ENCODE results near the gene RETREG1. TPM values are rescaled to one million over a fixed set of nuclear protein-coding genes. Genes with fewer than 3 reads are reported as not detected.

Gene RETREG1
- total and polyA plus RNA-seq, 2 of the 13 experiments (the other 11 are each of a cell fraction or from before 2014, with no cell fraction given), result 0.07 TPM; not detected in 1

DNA sequence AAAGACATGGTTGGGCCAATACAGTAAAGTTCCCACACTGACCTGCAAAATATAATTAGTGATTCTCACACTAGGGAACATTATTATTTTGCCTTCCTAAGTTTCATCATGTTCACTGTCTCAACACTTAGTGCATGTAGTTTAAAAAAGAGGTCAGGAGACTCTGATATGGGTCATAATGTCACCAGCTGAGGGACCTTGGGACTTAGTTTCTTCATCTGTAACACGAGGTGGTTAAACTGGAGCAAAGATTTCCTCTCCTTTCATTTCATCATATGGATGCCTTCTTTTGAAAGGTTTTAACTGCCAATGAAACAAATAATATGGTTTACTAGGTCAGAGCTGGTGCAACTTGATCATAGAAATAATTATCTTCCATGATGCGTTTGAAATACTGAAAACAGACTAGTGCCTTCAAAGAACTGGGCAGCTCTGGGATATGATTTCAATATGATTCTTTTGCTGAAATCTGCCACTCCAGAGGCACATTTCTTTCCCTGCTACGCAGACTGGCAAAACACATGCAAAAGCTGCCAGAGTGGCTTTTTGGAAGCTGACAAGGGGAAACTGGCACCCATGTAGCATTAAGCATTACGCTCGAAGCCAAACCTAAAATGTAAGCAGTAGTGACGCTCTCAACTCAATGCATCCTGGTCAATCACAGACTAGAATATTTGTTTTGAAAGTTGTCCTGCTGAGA lies 20.8 kb downstream of the RETREG1 start (continued):
- TF ChIP-seq, protein P1, sequence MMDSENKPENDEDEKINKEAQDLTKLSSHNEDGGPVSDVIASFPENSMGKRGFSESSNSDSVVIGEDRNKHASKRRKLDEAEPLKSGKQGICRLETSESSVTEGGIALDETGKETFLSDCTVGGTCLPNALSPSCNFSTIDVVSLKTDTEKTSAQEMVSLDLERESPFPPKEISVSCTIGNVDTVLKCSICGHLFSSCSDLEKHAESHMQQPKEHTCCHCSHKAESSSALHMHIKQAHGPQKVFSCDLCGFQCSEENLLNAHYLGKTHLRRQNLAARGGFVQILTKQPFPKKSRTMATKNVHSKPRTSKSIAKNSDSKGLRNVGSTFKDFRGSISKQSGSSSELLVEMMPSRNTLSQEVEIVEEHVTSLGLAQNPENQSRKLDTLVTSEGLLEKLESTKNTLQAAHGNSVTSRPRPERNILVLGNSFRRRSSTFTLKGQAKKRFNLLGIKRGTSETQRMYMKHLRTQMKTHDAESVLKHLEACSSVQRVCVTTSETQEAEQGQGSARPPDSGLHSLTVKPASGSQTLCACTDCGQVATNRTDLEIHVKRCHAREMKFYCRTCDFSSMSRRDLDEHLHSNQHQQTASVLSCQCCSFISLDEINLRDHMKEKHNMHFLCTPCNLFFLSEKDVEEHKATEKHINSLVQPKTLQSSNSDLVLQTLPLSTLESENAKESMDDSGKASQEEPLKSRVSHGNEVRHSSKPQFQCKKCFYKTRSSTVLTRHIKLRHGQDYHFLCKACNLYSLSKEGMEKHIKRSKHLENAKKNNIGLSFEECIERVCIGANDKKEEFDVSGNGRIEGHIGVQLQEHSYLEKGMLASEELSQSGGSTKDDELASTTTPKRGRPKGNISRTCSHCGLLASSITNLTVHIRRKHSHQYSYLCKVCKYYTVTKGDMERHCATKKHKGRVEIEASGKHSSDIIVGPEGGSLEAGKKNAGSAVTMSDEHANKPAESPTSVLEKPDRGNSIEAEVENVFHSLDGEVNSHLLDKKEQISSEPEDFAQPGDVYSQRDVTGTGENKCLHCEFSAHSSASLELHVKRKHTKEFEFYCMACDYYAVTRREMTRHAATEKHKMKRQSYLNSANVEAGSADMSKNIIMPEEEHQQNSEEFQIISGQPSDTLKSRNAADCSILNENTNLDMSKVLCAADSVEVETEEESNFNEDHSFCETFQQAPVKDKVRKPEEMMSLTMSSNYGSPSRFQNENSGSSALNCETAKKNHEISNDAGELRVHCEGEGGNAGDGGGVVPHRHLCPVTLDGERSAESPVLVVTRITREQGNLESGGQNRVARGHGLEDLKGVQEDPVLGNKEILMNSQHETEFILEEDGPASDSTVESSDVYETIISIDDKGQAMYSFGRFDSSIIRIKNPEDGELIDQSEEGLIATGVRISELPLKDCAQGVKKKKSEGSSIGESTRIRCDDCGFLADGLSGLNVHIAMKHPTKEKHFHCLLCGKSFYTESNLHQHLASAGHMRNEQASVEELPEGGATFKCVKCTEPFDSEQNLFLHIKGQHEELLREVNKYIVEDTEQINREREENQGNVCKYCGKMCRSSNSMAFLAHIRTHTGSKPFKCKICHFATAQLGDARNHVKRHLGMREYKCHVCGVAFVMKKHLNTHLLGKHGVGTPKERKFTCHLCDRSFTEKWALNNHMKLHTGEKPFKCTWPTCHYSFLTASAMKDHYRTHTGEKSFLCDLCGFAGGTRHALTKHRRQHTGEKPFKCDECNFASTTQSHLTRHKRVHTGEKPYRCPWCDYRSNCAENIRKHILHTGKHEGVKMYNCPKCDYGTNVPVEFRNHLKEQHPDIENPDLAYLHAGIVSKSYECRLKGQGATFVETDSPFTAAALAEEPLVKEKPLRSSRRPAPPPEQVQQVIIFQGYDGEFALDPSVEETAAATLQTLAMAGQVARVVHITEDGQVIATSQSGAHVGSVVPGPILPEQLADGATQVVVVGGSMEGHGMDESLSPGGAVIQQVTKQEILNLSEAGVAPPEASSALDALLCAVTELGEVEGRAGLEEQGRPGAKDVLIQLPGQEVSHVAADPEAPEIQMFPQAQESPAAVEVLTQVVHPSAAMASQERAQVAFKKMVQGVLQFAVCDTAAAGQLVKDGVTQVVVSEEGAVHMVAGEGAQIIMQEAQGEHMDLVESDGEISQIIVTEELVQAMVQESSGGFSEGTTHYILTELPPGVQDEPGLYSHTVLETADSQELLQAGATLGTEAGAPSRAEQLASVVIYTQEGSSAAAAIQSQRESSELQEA (CRISPR knock-in tag; IDR thresholded peaks at IDR 0.05; ENCODE audit: not compliant biosample characterization), result no peak
- TF ChIP-seq, protein P2, sequence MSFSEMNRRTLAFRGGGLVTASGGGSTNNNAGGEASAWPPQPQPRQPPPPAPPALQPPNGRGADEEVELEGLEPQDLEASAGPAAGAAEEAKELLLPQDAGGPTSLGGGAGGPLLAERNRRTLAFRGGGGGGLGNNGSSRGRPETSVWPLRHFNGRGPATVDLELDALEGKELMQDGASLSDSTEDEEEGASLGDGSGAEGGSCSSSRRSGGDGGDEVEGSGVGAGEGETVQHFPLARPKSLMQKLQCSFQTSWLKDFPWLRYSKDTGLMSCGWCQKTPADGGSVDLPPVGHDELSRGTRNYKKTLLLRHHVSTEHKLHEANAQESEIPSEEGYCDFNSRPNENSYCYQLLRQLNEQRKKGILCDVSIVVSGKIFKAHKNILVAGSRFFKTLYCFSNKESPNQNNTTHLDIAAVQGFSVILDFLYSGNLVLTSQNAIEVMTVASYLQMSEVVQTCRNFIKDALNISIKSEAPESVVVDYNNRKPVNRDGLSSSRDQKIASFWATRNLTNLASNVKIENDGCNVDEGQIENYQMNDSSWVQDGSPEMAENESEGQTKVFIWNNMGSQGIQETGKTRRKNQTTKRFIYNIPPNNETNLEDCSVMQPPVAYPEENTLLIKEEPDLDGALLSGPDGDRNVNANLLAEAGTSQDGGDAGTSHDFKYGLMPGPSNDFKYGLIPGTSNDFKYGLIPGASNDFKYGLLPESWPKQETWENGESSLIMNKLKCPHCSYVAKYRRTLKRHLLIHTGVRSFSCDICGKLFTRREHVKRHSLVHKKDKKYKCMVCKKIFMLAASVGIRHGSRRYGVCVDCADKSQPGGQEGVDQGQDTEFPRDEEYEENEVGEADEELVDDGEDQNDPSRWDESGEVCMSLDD (CRISPR knock-in tag; IDR thresholded peaks at IDR 0.05; ENCODE audit: borderline replicate concordance), result no peak
- TF ChIP-seq NR3C1 (CRISPR knock-in tag; IDR thresholded peaks at IDR 0.05), result no peak
- TF ChIP-seq, protein P3, sequence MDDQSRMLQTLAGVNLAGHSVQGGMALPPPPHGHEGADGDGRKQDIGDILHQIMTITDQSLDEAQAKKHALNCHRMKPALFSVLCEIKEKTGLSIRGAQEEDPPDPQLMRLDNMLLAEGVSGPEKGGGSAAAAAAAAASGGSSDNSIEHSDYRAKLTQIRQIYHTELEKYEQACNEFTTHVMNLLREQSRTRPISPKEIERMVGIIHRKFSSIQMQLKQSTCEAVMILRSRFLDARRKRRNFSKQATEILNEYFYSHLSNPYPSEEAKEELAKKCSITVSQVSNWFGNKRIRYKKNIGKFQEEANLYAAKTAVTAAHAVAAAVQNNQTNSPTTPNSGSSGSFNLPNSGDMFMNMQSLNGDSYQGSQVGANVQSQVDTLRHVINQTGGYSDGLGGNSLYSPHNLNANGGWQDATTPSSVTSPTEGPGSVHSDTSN (CRISPR knock-in tag; IDR thresholded peaks at IDR 0.05; ENCODE audit: borderline replicate concordance), result no peak

All from HepG2 (cell line).